ENCODE results near the gene SIT1.

SIT1 gene

DNA sequence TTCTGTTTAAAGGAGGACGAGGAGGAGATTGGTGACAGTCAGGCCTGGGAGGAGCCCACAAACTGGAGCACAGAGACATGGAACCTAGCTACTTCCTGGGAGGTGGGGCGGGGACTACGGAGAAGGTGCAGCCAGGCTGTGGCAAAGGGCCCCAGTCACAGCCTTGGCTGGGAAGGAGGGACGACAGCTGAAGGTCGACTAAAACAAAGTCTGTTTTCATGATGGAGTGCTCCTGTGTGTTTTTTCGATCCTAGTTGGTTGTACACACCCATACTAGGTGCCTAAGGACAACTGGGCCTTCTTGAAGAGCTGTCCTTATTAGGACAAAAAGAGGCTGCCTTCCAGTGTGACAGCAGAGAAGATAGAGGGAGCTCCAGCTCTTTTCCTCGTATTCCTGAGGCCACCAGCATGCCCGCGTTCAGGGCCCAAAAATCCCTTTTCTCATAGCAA lies 10.3 kb upstream of the SIT1 start:
- no peaks in the 10 kb centered on the region for H3K9me2 ChIP-seq (ENCODE audit: low read depth, low read length)
- no peak overlapping the region for H3K4me3 ChIP-seq (ENCODE audit: low read depth, low read length, poor library complexity, severe bottlenecking)
- H3K36me3 ChIP-seq (ENCODE audit: insufficient read depth, low read length), result peaks cover 33% of the 10 kb centered on the region; the same call in 1 of the 2 replicates
- no peak overlapping the region for H2AFZ ChIP-seq (ENCODE audit: low read length)
- H3K79me2 ChIP-seq (ENCODE audit: insufficient read depth, low read length), result no peaks in the 10 kb centered on the region
- peaks cover 76% of the 10 kb centered on the region for H3K4me1 ChIP-seq (ENCODE audit: insufficient read depth, low read length, severe bottlenecking)
- H4K20me1 ChIP-seq (ENCODE audit: insufficient read depth, low read length), result no peaks in the 10 kb centered on the region
- H3K27me3 ChIP-seq (ENCODE audit: insufficient read depth, low read length), result no peaks in the 10 kb centered on the region
- H3K9ac ChIP-seq (ENCODE audit: low read length), result no peak overlapping the region
- H3K9me3 ChIP-seq (ENCODE audit: low read length), result no peaks in the 10 kb centered on the region
- no peaks in the 10 kb centered on the region for H3F3A ChIP-seq (ENCODE audit: insufficient read depth, low read length)
- peak overlapping the region; percentile 6 for H3K27ac ChIP-seq (ENCODE audit: low read depth, low read length, poor library complexity, severe bottlenecking)
- TF ChIP-seq, protein P1, sequence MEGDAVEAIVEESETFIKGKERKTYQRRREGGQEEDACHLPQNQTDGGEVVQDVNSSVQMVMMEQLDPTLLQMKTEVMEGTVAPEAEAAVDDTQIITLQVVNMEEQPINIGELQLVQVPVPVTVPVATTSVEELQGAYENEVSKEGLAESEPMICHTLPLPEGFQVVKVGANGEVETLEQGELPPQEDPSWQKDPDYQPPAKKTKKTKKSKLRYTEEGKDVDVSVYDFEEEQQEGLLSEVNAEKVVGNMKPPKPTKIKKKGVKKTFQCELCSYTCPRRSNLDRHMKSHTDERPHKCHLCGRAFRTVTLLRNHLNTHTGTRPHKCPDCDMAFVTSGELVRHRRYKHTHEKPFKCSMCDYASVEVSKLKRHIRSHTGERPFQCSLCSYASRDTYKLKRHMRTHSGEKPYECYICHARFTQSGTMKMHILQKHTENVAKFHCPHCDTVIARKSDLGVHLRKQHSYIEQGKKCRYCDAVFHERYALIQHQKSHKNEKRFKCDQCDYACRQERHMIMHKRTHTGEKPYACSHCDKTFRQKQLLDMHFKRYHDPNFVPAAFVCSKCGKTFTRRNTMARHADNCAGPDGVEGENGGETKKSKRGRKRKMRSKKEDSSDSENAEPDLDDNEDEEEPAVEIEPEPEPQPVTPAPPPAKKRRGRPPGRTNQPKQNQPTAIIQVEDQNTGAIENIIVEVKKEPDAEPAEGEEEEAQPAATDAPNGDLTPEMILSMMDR (IDR thresholded peaks at IDR 0.05; ENCODE audit: low read length), result no peak; the same call in 1 of the 2 replicates
- TF ChIP-seq EZH2 (IDR thresholded peaks at IDR 0.05; ENCODE audit: borderline replicate concordance, low read length), result no peak
- H3K4me2 ChIP-seq (ENCODE audit: low read length), result no peak overlapping the region

DNA sequence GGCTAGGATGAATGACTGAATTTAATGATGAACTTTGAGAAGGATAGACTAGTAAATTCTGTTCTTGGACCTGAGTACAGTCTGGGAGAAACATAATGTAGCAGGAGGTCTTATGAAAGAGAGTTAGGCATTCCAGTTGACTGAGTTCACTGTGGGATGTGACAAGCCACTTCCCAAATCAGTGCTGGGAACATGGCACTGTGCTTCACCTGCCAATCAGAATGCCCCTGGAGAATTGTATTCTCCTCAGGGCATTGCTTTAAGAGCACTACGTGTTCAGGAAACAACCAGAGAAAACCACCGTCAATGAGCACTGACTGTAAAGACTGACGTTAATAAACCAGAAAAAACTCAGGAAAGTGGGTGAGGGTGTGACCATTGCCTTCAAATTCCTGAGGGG lies 8.6 kb upstream of the SIT1 start:
- H3K79me2 ChIP-seq (ENCODE audit: insufficient read depth, low read length), result no peaks in the 10 kb centered on the region
- peak overlapping the region; percentile 90 for H3K4me3 ChIP-seq (ENCODE audit: low read depth, low read length, poor library complexity, severe bottlenecking)
- H4K20me1 ChIP-seq (ENCODE audit: insufficient read depth, low read length), result no peaks in the 10 kb centered on the region
- peaks cover 67% of the 10 kb centered on the region for H3K4me1 ChIP-seq (ENCODE audit: insufficient read depth, low read length, severe bottlenecking)
- peak overlapping the region; percentile 97 for H3K9ac ChIP-seq (ENCODE audit: low read length)
- peaks cover 33% of the 10 kb centered on the region; the same call in 1 of the 2 replicates for H3K36me3 ChIP-seq (ENCODE audit: insufficient read depth, low read length)
- H3K4me2 ChIP-seq (ENCODE audit: low read length), result peak overlapping the region; percentile 91
- H3F3A ChIP-seq (ENCODE audit: insufficient read depth, low read length), result no peaks in the 10 kb centered on the region
- H3K9me3 ChIP-seq (ENCODE audit: low read length), result no peaks in the 10 kb centered on the region
- no peaks in the 10 kb centered on the region for H3K9me2 ChIP-seq (ENCODE audit: low read depth, low read length)
- H2AFZ ChIP-seq (ENCODE audit: low read length), result no peak overlapping the region
- H3K27me3 ChIP-seq (ENCODE audit: insufficient read depth, low read length), result no peaks in the 10 kb centered on the region
- TF ChIP-seq EZH2 (IDR thresholded peaks at IDR 0.05; ENCODE audit: borderline replicate concordance, low read length), result no peak
- TF ChIP-seq, protein P1 (IDR thresholded peaks at IDR 0.05; ENCODE audit: low read length), result no peak
- peak overlapping the region; percentile 76 for H3K27ac ChIP-seq (ENCODE audit: low read depth, low read length, poor library complexity, severe bottlenecking)

DNA sequence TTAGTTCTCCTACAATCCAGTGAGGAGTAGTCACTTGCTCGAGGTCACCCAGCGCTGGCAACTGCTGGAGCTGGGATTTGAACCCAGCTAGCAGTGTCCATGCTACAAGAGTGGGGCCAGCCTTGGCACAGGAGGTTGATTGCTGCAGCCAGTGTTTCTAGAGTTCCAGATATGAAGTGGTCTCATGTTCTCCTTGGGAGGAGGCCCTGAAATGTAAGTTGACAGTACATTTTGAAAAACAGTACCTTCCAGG lies 8.2 kb upstream of the SIT1 start:
- Histone ChIP-seq H3K4me1 (ENCODE audit: insufficient read depth, low read length, severe bottlenecking) (peaks cover 63% of the 10 kb centered on the region), H3K4me2 (ENCODE audit: low read length) (peak overlapping the region; percentile 91), H4K20me1 (ENCODE audit: insufficient read depth, low read length) (no peaks in the 10 kb centered on the region), H3K27me3 (ENCODE audit: insufficient read depth, low read length) (no peaks in the 10 kb centered on the region), H3K9me3 (ENCODE audit: low read length) (no peaks in the 10 kb centered on the region), H3K9me2 (ENCODE audit: low read depth, low read length) (no peaks in the 10 kb centered on the region), H2AFZ (ENCODE audit: low read length) (no peak overlapping the region), H3K79me2 (ENCODE audit: insufficient read depth, low read length) (no peaks in the 10 kb centered on the region), H3K36me3 (ENCODE audit: insufficient read depth, low read length) (peaks cover 33% of the 10 kb centered on the region; the same call in 1 of the 2 replicates), H3K27ac (ENCODE audit: low read depth, low read length, poor library complexity, severe bottlenecking) (peak overlapping the region; percentile 76), H3K9ac (ENCODE audit: low read length) (peak overlapping the region; percentile 97), H3K4me3 (ENCODE audit: low read depth, low read length, poor library complexity, severe bottlenecking) (peak overlapping the region; percentile 90), H3F3A (ENCODE audit: insufficient read depth, low read length) (no peaks in the 10 kb centered on the region)
- TF ChIP-seq EZH2 (IDR thresholded peaks at IDR 0.05; ENCODE audit: borderline replicate concordance, low read length), result no peak
- TF ChIP-seq, protein P1 (IDR thresholded peaks at IDR 0.05; ENCODE audit: low read length), result no peak
